Panc1 (cell line): ENCODE results near the gene PEAR1. TPM values are rescaled to one million over a fixed set of nuclear protein-coding genes. Genes with fewer than 3 reads are reported as not detected.

ENCODE experiments used
- ATAC-seq: fragments of 200-7000 bp; cut with Tn5 transposase; 2 replicates; pipeline ENCODE4 v1.9.1; 2020; ENCODE audit warnings: mild to moderate bottlenecking, moderate library complexity
- BruUV-seq: library from RNA; stranded (reverse); fragments of 400-500 nt; replicated peaks from 2 replicates; lab custom pipeline; 2021; lab: Mats Ljungman, UMichigan
- CTCF ChIA-PET: fragments of 300-600 bp; sonication (Branson Sonifier 250); formaldehyde crosslinking; loops from one replicate; lab custom pipeline; 2022; ENCODE audit warnings: antibody characterized with exemption; lab: Charles Lee
- POLR2A ChIA-PET: fragments of 300-600 bp; sonication (Branson Sonifier 250); formaldehyde crosslinking; loops from one replicate; lab custom pipeline; 2022; ENCODE audit warnings: antibody characterized with exemption; lab: Charles Lee
- DNase-seq: peaks from one replicate; pipeline ENCODE4 v3.0.0-alpha.2; 2010; ENCODE audit warnings: low read depth, low spot score
- H3K27ac ChIP-seq: 2 replicates; pipeline ENCODE4 v1.5.1; 2011; ENCODE audit warnings: mild to moderate bottlenecking, low read length, inconsistent platforms
- H3K27me3 ChIP-seq: fragments of 200-500 bp; sonication (Bioruptor generic); 2 replicates; pipeline ENCODE4 v1.6.0; 2014; ENCODE audit warnings: low read length, inconsistent platforms; ENCODE audit not compliant: control insufficient read depth, insufficient read depth
- H3K36me3 ChIP-seq: fragments of 200-500 bp; sonication (Bioruptor generic); 2 replicates; pipeline ENCODE4 v1.5.1; 2014; ENCODE audit warnings: inconsistent platforms, mild to moderate bottlenecking, low read length, moderate library complexity; ENCODE audit not compliant: control insufficient read depth, insufficient read depth
- H3K4me1 ChIP-seq: 2 replicates; pipeline ENCODE4 v1.5.1; 2011; ENCODE audit warnings: inconsistent platforms, mild to moderate bottlenecking, low read length, moderate library complexity; ENCODE audit not compliant: control insufficient read depth, insufficient read depth
- H3K4me3 ChIP-seq, 2 experiments: 2 replicates each; pipeline ENCODE4 v1.5.1; 2011 to 2012; ENCODE audit warnings: low read depth in 2 of 2, low read length in 2 of 2, mild to moderate bottlenecking in 2 of 2, inconsistent platforms in 1 of 2, moderate library complexity in 1 of 2
- H3K9me3 ChIP-seq: fragments of 200-500 bp; sonication (Bioruptor generic); 2 replicates; pipeline ENCODE4 v1.5.1; 2014; ENCODE audit warnings: low read depth, mild to moderate bottlenecking, inconsistent platforms, low read length, moderate library complexity; ENCODE audit not compliant: control insufficient read depth, insufficient read depth
- POLR2AphosphoS5 ChIP-seq: IDR thresholded peaks from 2 replicates; pipeline ENCODE4 v1.6.1; 2012; ENCODE audit warnings: mild to moderate bottlenecking, low read depth, low read length, moderate library complexity
- SIN3A ChIP-seq: IDR thresholded peaks from 2 replicates; pipeline ENCODE4 v1.6.1; 2012; ENCODE audit warnings: low read depth, mild to moderate bottlenecking, low read length, moderate library complexity, borderline replicate concordance; ENCODE audit not compliant: insufficient read depth
- TCF7L2 ChIP-seq: IDR thresholded peaks from 2 replicates; pipeline ENCODE4 v1.6.1; 2011; ENCODE audit warnings: mild to moderate bottlenecking, low read depth, low read length, inconsistent platforms
- in situ Hi-C: cut with HindIII; loops from 2 replicates; pipeline ENCODE4 v1.10.0; 2016; ENCODE audit warnings: low sequenced_read_pairs, low pct_unique_long_range_greater_than_20kb
- intact Hi-C: fragments of 100-400 bp; cut with micrococcal nuclease; formaldehyde crosslinking; loops from one replicate; pipeline ENCODE4 v1.10.0; 2022; ENCODE audit not compliant: unreplicated experiment
- total RNA-seq: library from RNA; stranded (reverse); gene quantifications from one replicate; pipeline ENCODE4 v1.2.1, GENCODE V29; 2021; ENCODE audit not compliant: unreplicated experiment
- TF ChIP-seq, protein P1 (sequence below), 2 experiments: IDR thresholded peaks; 2 replicates each; pipeline ENCODE4 v1.6.1; 2011 to 2012; ENCODE audit warnings: low read depth in 2 of 2, control low read depth in 1 of 2, low read length in 1 of 2, mild to moderate bottlenecking in 1 of 2, moderate library complexity in 1 of 2; ENCODE audit not compliant: insufficient read depth in 1 of 2
- TF ChIP-seq, protein P2 (sequence below): fragments of 450-650 bp; IDR thresholded peaks from 2 replicates; pipeline ENCODE4 v1.5.1; 2017; ENCODE audit warnings: mild to moderate bottlenecking

PEAR1 gene
- total RNA-seq, 1 experiment from 2014 or later = 16.1 TPM

DNA sequence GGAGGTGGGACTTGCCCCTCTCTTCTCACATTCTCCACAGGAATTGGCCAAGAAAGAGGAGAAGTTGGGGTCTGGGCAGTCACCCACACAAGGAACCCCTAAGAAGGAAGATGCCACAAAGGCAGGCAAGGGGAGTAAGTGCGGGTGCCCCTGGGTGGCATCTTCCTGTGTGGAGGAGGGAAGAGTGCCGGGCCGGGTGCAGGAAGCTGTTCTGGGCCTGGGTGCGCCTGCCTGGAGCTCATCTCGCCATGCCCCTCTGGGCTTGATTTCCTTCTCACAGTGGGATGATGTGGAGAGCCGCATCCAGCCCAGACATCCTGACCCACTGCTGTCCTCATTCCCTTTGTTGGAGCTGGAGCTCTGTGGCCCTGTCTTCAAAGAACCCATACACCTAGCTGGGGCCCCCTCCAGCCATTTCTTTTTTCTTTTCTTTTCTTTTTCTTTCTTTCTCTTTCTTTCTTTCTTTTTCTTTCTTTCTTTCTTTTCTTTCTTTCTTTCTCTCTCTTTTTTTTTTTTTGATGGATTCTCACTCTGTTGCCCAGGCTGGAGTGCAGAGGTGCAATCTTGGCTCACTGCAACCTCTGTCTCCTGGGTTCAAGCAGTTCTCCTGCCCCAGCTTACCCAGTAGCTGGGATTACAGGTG, 36.2 kb downstream of the PEAR1 start:
- BruUV-seq = no TSS peak
- intact Hi-C loops = loop anchor here (10.0 kb wide), 1 partner anchor 75 kb away; the partner anchor contains the start of gene INSRR
- DNase-seq (no peak), ATAC-seq (no peak)
- POLR2A ChIA-PET = no interaction called here
- H3K27me3 ChIP-seq = no peaks in the 10 kb centered on the region
- H3K4me3 ChIP-seq = no peak overlapping the region
- H3K9me3 ChIP-seq = no peaks in the 10 kb centered on the region
- H3K4me1 ChIP-seq = 0 out of 2 replicates have a peak, but pooled peaks cover 3% of the 10 kb centered on the region
- TF ChIP-seq SIN3A = no peak
- TF ChIP-seq TCF7L2 = no peak
- TF ChIP-seq POLR2AphosphoS5 = no peak
- TF ChIP-seq, protein P1, sequence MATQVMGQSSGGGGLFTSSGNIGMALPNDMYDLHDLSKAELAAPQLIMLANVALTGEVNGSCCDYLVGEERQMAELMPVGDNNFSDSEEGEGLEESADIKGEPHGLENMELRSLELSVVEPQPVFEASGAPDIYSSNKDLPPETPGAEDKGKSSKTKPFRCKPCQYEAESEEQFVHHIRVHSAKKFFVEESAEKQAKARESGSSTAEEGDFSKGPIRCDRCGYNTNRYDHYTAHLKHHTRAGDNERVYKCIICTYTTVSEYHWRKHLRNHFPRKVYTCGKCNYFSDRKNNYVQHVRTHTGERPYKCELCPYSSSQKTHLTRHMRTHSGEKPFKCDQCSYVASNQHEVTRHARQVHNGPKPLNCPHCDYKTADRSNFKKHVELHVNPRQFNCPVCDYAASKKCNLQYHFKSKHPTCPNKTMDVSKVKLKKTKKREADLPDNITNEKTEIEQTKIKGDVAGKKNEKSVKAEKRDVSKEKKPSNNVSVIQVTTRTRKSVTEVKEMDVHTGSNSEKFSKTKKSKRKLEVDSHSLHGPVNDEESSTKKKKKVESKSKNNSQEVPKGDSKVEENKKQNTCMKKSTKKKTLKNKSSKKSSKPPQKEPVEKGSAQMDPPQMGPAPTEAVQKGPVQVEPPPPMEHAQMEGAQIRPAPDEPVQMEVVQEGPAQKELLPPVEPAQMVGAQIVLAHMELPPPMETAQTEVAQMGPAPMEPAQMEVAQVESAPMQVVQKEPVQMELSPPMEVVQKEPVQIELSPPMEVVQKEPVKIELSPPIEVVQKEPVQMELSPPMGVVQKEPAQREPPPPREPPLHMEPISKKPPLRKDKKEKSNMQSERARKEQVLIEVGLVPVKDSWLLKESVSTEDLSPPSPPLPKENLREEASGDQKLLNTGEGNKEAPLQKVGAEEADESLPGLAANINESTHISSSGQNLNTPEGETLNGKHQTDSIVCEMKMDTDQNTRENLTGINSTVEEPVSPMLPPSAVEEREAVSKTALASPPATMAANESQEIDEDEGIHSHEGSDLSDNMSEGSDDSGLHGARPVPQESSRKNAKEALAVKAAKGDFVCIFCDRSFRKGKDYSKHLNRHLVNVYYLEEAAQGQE (IDR thresholded peaks at IDR 0.05; ENCODE audit: insufficient read depth in 1 of 2, low read depth in 2 of 2, low read length in 1 of 2) = no peak
- TF ChIP-seq, protein P2, sequence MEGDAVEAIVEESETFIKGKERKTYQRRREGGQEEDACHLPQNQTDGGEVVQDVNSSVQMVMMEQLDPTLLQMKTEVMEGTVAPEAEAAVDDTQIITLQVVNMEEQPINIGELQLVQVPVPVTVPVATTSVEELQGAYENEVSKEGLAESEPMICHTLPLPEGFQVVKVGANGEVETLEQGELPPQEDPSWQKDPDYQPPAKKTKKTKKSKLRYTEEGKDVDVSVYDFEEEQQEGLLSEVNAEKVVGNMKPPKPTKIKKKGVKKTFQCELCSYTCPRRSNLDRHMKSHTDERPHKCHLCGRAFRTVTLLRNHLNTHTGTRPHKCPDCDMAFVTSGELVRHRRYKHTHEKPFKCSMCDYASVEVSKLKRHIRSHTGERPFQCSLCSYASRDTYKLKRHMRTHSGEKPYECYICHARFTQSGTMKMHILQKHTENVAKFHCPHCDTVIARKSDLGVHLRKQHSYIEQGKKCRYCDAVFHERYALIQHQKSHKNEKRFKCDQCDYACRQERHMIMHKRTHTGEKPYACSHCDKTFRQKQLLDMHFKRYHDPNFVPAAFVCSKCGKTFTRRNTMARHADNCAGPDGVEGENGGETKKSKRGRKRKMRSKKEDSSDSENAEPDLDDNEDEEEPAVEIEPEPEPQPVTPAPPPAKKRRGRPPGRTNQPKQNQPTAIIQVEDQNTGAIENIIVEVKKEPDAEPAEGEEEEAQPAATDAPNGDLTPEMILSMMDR = no peak
- no peaks in the 10 kb centered on the region for H3K36me3 ChIP-seq
- H3K27ac ChIP-seq = no peak overlapping the region
- in situ Hi-C loops = no loop called here
- CTCF ChIA-PET = interaction anchor here (1.0 to 1.2 kb wide), 2 partner anchors 70 to 145 kb away, joined by 3 to 4 read pairs; no protein-coding TSS in a partner anchor

DNA sequence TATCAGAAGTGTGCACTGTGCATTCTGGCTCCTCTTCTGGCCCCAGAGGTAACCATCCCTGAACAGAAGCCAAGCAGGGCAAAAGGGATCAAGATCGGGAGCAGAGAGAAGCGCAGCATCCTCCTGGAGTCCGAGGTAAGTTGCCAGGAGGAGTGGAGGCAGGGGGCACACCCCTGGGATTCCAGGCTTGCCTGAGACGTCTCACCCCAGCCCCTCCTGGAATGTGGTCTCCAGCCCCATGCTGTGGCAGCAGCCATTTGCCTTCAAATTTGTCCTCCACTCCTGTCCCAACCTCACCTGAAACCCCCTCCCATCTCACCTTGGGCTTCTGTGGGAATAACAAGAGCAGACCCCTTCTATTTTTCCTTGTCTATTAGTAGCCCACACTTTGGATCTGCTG, 37.0 kb downstream of the PEAR1 start:
- no peak for DNase-seq
- Histone ChIP-seq H3K4me1 (0 out of 2 replicates have a peak, but pooled peaks cover 3% of the 10 kb centered on the region), H3K27ac (no peak overlapping the region), H3K36me3 (no peaks in the 10 kb centered on the region), H3K4me3 (no peak overlapping the region), H3K9me3 (no peaks in the 10 kb centered on the region), H3K27me3 (no peaks in the 10 kb centered on the region)
- in situ Hi-C loops (no loop called here), intact Hi-C loops (no loop called here)
- BruUV-seq = no TSS peak
- TF ChIP-seq, protein P1 (IDR thresholded peaks at IDR 0.05; ENCODE audit: insufficient read depth in 1 of 2, low read depth in 2 of 2, low read length in 1 of 2) = no peak
- TF ChIP-seq, protein P2 = no peak
- no peak for TF ChIP-seq POLR2AphosphoS5
- no peak for TF ChIP-seq SIN3A
- TF ChIP-seq TCF7L2 = no peak
- ATAC-seq = no peak
- ChIA-PET CTCF (no interaction called here), POLR2A (no interaction called here)
